Kidney capillary endothelial cell (primary cell): ENCODE data around the gene TBC1D3G.
"Not testable (repeated sequence)": the region's sequence is repeated elsewhere in the genome, so short reads cannot be mapped to it uniquely, and the experiment has no call there.

Source experiments
- DNase-seq: peaks from one replicate; pipeline ENCODE4 v3.0.0-alpha.2; 2018; ENCODE audit warnings: low spot score

Gene TBC1D3G

DNA sequence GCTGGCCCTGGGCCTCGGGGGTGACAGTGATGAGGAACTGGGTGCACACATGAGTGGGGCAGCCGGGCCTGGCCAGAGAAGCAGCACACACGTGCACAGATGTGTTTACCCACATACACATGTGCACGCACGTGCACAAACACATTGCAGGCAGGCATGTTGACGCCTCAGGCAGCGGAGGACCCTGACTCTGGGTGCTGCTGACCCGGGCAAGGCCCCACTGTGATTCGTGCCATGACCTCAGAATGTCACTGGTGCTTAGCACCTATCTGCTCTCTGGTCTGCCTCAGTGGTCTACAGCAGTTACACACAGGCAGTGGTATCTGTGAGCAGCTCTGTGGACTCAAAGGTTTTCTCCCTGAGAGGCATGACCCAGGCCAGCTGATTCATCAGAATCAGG lies at the start of gene TBC1D3G:
Gene TBC1D3G, plus strand, starts transcription at position 301 of the 400 bp plus-strand sequence. CDS start 1,528 bp downstream, outside the sequence.
- DNase-seq: not testable (repeated sequence)

DNA sequence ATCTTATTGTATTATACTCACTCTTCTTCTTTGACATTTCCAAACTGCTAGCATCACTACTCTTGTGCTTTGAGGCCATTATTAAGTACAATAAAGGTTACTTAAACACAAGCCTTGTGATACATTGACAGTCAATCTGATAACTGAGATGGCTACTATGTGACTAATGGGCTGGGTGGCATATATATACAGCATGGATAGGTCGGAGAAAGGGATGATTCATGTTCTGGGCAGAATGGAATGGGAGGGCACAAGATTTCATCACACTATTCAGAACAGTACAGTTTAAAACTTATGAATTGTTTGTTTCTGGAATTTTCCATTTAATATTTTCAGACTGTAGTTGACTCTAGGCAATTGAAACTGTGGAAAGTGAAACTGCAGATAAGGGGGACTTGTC lies 40.4 kb upstream of the TBC1D3G start:
- DNase-seq: not testable (repeated sequence)

DNA sequence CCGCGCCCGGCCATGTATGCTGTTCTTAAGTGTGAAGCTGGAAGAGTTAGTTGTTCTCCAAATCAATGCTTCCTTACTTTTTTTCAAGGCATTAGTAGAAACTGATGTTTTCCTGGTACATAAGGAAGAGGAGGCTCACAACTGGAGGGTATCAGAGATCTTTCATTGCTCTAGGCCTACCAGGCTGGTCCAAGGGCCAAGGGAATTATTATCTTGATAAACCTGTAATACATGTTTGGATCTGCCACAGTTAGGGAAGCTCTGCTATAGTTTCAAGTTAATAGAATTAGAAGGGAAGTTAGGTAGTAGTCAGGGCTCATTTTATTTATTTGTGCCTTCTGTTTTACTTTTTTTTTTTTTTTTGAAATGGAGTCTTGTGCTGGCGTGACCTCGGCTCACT lies 39.5 kb upstream of the TBC1D3G start:
- DNase-seq: not testable (repeated sequence)

DNA sequence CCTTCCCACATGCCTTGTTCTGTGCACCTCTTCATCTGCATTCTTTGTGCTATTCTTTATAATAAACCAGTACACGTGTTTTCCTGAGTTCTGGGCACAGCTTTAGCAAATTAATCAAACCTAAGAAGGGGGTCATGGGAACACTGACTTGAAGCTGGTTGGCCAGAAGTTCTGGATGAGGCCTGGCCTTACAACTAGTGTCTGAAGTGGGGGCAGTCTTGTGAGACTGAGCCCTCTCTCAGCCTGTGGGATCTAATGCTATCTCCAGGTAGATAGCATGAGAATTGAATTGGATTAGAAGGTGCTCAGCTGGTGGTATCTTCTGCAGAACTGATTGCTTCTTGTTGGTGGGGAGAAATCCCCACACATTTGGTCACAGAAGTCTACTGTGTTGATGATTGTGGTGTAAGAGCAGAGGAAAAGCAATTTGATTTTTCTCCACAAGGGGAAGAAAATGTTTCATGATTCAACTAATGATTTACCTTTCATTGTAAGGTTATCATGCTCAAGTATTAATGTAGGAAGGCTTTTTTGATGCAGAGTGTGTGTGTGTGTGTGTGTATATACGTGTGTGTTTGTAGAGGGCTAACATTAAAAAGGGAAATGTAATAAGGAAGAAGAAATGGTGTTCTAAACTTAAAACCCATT lies 33.6 kb upstream of the TBC1D3G start:
- not testable (repeated sequence) for DNase-seq

DNA sequence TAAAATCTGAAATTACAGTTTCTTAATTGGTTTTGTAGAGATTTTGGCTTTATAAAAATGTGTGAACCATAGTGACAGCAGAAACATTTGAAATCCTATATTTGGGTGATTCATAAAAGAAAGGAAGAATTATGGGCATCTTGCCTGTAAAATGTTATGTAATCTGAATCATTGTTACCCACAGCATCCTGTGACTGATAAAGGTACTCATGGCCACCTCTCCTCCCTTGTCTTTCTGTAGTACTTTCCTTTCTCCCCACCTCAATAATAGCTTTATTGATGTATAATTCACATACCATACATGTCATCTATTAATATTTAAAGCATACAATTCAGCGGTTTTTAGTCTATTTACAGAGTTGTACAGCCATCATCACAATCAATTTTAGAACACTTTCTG lies 28.5 kb upstream of the TBC1D3G start:
- not testable (repeated sequence) for DNase-seq

DNA sequence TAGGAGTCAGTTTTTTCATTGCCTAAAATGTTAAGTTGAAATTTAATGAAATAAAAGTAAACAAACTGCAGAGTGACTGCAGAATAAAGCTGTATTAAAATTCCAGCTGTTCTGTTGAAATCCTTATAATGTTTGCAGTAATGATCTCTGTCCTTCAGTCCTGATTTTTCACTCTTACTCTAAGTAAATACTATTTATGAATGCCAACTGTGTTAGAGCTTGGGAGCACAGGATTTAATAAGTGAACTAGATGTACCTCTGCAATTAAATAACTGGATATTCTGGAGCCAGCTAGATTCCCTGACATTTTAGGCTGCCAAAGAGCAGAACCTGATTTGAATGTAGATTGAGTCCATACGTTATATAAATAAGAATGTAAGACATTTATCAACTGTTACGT lies 7.9 kb upstream of the TBC1D3G start:
- DNase-seq: not testable (repeated sequence)

DNA sequence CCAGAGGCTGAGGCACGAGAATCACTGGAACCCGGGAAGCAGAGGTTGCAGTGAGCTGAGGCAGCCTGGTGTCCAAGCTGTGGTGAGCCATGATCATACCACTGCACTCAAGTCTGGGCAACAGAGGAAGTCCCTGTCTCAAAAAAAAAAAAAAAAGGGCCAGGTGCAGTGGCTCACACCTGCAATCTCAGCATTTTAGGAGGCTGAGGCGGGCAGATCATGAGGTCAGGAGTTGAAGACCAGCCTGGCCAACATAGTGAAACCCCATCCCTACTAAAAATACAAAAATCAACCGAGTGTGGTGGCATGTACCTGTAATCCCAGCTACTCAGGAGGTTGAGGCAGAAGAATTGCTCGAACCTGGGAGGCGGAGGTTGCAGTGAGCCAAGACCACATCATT lies 38.8 kb downstream of the TBC1D3G start:
- not testable (repeated sequence) for DNase-seq

DNA sequence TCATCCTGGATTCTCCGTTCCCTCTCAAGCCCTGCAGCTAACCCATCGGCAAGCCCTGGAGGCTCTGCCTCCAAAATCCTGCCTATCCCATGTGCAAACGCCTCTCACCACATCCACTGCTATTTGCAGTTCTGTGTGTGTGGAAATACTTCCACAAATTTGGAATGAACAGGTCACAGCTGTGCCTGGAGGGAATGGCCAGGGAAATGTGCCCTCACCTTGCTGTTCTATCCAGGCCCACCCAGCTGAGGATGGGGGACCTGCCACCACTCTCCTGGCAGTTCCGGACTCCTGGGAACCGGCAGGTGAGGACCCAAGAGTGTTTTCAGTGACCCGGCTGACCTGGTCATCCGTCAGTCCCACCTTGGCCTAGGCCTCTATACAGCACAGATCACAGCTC lies 52.3 kb downstream of the TBC1D3G start:
- not testable (repeated sequence) for DNase-seq
